Endometrium (tissue), 2 donors: Measurements from ENCODE around the gene MAPKAPK3.

Experiments
- FAIRE-seq: peaks from 2 replicates; lab custom pipeline; 2012; peaks lifted over from hg19 to GRCh38; lab: Jason Lieb, UNC
- donor health status: control.
- donor health status: control.

The MAPKAPK3 gene

DNA sequence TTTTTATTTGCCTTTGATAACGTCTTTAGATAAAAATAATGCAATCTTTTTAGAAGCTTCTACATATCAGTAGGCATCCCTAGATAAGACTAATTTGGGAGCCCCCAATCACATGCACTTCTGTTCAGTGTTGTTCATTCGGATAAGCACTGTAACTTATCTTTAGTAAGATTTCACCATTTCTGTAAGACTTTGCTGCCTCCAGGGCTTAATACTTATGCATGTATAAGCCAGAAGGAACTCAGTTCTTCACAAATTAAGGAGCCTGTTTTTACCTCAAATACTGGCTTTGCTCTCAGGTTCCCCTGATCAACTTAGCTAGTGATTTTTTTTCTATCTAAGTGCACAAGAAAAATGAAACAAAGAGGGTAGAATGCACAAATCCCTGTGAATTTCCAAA lies 78.1 kb downstream of the MAPKAPK3 start:
- FAIRE-seq = no peak

DNA sequence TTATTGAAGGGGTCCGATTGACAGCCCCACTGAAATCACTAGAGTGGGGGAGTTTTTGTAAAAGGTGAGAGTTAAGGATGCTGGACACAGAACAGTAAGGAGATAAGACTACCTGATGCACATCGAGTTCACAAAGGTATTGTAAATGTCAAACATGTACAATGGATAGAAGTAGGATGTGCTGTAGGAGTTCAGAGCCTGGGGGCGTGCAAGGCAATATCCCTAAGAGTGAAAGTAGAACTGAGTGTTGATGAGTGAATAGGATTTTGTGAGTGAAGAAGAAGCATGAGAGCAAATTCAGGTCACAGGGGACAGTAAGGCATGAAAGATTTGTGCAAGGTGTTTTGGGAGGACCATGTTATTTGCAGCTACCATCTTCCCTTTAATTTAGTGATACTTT lies 79.3 kb downstream of the MAPKAPK3 start:
- FAIRE-seq = no peak

DNA sequence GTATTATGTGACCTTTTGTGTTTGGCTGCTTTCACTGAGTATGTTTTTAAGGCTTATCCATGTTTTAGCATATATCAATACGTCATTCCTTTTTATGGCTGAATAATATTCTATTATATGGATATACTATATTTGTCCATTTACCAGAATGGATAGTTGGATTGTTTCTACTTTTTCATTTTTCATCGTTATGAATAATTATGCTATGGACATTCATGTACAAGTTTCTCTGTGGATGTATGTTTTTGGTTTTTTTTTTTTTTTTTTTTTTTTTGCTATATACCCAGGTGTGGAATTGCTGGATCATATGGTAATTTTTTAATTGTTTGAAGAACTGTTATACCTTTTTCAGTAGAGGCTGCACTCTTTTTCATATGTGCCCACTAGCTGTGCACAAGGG lies 81.3 kb downstream of the MAPKAPK3 start:
- no peak for FAIRE-seq
